Islet precursor cell (in vitro differentiated cells): ENCODE data around the gene GAGE10.
A peak's percentile ranks its signal among the peaks of the same experiment; 100 is the strongest.
"Not testable (repeated sequence)": the region's sequence is repeated elsewhere in the genome, so short reads cannot be mapped to it uniquely, and the experiment has no call there.

ENCODE experiments used
- DNase-seq: peaks from one replicate; pipeline ENCODE4 v3.0.0-alpha.2; 2018

Gene GAGE10

DNA sequence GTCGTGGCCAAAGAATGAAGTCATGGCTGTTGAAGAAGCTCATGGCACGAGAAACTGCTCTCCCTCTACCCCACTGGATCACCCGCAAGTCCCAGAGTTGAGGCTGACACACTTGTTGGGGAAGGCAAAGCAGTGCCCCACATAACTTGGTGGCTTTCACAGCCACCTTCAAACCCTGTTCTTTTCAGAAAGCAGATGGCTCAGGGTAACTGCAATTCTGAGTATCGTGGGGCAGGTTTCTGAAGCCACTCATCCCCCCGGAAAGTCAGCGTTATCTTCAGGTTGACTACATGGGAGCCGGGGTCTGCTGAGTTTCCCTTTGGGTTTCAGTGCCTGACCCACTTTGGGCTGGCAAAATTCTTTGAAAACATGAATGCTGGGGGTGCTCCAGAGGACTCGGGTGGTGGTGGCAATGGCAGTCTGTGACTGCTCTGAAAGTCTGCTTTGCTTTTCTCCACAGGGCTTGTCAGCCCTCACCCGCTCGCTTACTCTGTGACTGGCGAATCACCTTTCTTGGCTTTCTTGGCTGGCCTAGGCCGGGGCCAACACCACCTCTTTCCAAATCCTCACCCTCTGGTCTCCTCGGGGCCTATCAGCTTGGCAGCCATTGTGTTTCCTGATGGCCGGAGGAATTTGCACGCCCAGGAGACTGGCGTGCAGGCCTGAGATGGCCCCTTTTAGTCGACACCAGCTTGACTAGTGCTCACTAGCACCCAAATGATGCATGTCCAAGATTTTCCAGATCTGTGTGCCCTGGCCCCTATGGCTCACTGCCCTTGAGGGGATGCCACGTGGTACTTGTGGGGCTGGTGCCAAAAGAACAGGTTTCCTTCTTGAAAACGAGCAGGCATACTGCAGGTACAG, 26.5 kb upstream of the GAGE10 start:
- DNase-seq = no peak

DNA sequence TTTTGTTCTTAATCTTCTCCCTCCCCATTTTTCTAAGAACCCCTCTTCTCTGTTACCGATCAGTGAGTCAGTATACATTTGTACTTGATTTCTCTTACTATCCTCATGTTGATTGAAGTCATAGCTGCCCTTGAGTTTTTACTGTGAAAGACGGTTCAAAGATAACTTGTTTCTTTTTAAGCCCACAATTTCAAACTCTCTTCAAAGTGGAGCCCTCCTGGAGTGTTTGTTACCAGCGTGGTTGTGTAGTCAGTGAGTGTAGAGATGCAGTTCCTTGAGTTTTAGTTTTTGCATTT, 26.0 kb upstream of the GAGE10 start:
- no peak for DNase-seq

DNA sequence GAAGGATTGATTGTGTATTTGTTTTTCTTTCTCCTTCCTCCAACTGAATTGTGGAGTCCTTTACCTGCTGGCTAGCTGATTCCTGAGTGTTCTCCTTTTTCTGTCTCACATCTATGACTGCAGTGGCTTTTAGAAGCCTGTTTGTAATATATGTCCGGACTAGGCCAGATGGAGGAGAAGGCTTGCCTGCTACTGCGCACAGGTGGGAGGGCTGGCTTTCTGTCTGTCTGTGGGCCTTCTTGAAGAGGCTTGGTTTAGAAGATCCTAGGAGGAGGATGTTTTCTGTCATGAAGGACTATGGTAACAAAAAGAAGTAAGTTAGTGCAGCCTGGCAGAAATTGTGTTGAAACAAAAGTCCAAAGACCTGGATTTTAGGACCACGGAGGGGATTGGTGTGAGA, 25.4 kb upstream of the GAGE10 start:
- DNase-seq = no peak

DNA sequence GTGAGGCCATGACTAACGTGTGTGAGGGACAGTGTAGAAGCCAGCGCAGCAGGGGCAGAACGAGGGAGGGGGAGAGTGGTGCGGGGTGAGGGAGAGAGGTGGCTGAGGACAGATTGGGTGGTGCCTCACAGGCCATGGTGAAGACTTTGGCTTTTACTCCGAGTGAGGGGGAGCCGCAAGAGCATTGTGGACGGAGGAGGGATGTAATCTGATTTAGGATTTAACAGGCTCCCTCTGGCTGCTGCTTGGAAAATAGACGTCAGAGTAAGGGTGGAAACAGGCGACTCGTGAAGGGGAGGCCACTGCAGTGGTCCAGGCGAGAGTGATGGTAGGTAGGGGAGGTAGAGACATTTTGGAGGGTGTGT, 20.8 kb upstream of the GAGE10 start:
- no peak for DNase-seq

DNA sequence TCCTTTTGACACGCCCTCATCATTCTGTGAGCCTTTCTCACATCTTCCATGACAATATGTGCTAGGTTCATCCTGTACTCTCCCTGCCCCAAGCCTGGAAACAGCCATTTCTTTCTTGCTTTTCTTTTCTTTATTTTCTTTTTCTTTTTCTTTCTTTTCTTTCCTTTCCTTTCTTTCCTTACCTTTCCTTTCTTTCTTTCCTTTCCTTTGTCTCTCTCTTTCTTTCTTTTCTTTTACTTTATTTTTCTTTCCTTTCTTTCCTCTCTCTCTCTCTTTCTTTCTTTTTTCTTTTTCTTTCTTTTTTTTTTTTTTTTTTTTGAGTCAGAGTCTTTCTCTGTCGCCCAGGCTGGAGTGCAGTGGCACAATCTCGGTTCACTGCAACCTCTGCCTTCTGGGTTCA, 19.2 kb upstream of the GAGE10 start:
- DNase-seq = no peak

DNA sequence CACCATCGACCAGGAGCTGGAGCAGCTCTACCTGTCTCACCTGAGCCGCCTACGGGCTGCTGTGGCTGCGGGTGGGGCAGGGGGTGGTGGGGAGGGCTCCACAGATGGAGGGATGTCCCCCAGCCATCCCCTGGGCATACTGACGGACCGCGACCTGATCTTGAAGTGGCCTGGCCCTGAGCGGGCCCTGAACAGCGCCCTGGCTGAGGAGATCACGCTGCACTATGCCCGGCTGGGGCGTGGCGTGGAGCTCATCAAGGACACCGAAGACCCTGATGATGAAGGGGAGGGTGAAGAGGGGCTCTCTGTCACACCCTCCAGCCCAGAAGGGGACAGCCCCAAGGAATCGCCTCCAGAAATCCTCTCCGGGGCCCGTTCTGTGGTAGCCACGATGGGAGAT, 17.3 kb upstream of the GAGE10 start:
- no peak for DNase-seq

DNA sequence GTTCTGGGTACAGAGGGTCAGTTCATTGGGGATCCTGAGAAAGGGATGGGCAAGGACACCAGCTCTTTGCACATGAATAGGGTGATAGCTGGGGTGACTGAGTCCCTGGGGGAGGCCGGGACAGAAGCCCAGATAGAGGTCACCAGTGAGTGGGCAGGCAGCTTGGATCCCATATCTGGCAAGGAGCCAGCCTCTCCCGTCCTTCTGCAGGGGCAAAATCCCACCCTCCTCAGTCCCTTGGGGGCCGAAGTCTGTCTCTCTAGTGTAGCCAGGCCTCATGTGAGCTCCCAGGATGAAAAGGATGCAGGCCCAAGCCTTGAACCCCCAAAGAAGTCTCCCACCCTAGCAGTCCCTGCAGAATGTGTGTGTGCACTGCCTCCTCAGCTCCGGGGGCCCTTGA, 16.9 kb upstream of the GAGE10 start:
- no peak for DNase-seq

DNA sequence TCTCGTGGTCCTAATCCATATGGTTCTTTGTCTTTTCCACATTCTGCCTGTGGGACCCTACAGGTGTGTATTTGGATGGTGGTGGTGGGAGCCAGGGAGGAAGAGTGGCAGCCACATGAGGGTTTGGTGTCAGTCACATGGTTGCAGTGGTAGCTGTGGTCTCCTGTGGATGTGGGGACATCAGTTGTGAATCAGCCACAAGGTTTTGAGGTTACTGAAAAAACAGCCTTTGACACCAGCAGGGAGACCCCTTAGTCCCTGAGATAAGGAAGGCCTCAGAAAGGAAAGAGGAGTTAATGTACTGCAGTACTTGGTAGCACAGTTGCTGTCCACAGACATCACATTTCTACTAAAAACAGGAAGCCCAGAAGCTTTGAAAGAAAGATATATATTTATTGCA, 15.8 kb upstream of the GAGE10 start:
- DNase-seq = no peak

DNA sequence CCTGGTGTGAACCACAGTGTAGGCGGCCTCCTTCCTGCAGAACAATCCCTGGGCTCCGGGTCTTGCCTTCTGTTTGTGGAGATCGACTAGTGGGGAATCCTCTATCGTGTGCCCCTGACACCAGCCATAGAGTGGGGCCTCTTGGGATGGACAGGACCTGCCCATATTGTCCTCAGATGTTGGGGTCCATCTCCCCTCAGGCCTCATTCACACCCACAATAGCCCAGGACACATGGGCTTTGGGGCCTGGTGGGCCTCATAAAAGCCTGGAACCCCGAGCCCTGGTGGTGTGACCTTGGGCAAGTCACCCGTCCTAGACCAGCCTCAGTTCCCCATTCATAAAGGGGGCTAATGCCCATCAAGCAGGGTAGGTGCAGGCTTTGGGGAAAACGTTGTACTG, 13.2 kb upstream of the GAGE10 start:
- no peak for DNase-seq

DNA sequence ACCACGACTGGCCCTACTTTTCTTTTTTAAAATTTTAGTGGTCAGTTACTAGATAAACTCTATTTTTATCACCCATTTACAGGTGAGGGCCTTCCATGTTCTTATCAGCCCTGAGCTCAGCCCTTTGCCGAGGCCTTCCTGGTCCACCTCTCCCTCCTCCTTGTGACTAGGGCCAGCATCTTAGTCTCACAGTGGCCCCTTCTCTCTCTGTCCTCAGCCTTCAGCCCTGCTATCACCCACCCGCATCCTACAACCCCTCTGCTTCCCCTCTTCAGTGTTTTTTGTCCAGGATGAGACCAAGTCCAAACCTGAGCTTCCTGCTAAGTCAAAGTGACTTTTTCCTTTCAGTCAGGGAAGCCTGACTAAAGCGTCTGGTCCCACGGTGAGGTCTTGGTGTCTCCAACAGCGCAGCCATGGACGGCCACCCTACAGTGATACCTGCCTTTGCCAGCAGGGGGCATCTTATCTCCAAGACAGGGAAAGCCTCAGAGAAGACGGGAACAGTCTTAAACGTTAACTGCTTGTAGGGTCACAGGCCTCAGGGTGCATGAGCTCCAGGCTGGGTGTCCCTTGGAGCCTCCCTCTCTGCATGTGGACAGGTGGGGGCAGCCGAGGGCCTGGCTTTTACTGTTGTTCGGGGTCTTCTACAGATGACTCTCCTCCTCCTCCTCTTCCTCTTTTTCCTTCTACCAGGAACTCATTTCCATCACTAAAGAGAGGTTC, 11.7 kb upstream of the GAGE10 start:
- peak; percentile 80 for DNase-seq

DNA sequence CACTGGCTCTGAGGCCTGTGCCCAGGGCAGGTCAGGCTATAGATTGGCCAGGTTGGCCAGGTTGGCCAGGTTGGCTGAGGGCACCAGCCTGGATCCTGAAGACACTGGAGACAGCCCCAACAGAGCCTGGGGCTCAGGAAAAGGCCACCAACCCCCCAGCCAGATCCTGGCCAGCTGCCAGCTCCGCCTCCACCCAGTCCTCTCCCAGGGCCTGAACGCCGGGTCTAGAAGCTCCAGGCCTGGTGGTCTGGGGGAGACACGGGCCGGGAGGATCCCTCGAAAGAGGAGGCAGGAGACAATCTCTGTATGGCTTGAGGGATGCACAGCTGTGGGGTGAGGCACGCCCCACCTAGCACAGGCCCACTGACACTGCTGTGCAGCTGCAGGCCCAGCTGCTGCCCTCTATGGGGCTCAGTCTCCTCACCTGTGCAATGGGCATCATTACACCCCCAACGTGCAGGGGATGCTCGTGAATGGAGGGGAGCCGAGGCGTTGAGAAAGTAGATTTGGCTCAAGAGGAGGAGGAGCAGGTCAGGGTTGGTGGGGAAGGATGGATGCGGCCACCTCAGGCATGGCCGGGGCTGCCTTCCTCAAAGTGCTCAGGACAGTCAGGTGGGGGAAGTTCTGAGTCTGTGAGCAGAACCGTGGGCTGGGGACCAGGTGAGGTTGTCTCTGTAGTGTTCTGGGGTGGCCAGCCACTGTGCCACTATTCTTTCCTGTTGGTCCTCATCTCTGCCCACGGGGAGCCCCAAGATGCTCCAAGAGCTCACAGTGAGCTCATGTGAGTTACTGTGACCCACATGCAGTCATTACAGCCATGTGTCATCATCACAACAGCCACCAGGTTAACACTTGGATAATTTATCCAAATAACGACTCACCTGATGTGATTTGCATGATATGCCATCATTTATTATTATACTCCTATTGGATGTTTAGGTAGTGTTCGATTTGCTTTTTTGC, 10.8 kb upstream of the GAGE10 start:
- no peak for DNase-seq

DNA sequence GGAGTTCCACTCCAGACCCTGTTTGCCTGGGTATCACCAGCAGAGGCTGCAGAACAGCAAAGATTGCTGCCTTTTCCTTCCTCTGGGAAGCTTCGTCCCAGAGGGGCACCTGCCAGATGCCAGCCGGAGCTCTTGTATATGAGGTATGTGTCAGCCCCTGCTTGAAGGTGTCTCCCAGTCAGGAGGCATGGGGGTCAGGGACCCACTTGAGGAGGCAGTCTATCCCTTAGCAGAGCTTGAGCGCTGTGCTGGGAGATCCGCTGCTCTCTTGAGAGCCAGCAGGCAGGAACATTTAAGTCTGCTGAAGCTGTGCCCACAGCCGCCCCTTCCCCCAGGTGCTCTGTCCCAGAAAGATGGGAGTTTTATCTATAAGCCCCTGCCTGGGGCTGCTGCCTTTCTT, 4.2 kb upstream of the GAGE10 start:
- not testable (repeated sequence) for DNase-seq

DNA sequence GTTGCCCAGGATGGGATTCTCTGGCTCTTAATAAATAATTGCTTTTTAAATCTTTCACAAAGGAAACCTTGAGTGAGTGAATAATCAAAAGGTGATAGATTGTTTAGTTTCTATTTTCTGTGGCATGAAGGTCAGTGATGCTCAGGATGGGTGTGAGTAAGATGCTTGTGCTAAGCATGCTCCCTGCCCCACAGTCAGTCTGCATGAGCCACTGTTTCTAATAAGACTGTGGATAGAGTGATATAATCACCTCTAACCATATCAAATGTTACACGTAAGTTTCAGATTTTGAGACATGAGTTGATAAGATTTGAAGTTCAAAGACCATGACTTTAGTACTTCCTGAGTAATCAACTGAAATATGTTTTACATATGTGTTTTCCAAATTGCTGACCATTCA, 2.7 kb upstream of the GAGE10 start:
- no peak for DNase-seq

DNA sequence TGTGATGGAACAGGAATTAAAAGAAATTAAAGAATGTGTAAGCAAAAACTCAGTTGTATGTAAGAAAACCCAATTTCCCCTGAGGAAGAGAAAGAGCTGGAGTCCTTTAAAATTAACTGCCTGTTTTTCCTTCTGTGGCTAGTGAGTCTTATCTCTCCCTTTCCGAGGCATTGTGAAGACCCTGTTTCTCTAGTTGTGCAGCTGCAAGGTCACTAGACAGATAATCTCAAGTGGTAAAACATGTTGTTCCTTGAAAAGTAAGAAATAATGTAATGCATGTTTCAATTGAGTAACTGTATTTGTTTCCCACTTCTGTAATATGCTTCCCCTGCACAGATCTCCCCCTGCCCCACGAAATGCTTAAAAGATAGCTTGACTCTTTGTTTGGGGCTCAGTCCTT, 4.3 kb downstream of the GAGE10 start:
- not testable (repeated sequence) for DNase-seq

DNA sequence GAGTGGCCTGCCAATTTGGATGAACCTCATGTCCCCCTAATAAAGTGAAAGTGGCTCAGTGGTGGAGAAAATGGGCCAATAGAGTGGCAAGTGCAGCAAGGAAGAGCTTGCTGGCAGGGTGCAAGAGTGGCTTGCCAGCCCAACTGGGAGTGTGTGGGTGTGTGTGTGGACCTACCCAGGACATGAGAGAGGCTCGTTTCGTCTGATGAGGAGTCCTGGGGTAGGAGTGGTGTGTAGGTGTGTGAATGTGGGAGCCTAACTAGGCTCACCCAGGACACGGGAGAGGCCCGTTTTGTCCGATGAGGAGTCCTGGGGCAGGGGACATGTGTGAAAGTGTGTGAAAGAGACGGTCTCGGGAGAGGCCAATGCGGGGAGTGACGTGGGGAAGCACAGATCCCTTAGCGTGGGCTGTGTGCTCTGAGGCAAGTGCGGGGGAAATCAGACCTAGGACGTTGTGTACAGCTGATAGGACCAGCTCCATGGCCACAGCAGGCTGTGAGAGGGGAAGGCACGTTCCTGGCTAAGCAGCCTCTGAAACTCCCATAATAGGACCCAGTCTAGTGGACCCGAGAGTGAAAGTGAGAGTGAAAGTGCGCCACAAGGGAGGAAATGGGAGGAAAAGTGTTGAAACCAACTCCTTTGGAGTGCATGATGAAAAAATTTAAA, 5.3 kb downstream of the GAGE10 start:
- DNase-seq = no peak

DNA sequence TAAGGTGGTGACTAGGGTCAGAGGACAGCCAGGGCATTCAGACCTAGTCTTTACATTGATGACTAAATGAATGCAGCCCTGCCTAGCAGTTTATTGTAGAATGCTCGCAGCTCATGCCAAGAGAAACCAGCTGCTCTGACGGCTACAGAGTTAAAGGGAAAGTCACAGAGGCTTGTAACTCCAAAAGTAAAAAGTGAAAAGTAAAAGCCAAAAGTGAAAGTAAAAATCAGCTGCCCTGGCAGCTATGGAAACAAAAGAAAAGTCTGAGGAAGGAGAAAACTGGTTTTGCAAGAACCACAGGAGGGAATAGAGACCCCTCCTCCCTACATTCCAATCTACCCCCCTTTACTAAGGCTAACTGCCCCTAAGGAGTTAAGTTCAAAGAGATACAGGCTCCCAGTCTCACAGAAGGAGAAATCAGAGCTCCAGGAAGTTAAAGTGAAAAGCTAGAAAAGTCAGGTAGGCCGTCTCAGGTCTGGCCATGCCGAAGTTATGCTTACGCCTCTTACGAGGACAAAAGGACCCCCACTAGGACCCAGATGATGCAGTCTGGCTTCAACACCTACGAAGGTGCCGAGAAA, 6.0 kb downstream of the GAGE10 start:
- no peak for DNase-seq

DNA sequence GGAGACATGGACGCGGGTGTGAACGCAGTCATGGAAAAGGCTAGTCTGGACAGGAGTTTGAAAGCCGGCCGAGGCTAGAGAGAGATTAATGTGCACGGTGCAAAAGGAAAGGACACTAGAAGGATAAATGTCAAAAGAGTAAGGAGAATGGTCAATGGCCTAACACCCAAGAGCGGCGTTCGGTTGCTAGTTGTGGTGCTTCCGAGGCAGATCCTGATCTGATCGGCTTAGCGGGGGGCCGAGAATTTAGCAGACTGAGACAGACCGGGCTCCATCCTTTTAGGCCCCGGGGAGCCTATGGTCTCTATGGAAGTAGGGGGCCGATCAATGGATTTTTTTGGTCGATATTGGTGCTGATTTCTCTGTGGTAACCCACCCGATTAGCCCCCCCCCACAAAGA, 6.9 kb downstream of the GAGE10 start:
- no peak for DNase-seq

DNA sequence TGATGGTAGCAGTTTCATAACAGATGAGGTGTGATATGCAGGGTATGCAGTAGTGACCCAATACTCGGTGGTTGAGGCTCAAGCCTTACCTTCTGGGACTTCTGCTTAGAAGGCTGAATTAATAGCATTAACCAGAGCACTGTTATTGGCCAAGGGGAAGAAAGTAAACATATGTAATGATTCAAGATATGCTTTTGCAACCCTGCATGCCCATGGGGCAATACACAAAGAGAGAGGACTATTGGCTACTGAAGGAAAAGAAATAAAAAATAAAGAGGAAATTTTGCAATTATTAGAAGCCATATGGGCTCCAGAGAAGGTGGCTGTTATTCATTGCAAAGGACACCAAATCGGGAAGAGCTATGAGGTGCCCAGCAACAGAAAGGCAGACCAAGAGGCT, 8.7 kb downstream of the GAGE10 start:
- no peak for DNase-seq

DNA sequence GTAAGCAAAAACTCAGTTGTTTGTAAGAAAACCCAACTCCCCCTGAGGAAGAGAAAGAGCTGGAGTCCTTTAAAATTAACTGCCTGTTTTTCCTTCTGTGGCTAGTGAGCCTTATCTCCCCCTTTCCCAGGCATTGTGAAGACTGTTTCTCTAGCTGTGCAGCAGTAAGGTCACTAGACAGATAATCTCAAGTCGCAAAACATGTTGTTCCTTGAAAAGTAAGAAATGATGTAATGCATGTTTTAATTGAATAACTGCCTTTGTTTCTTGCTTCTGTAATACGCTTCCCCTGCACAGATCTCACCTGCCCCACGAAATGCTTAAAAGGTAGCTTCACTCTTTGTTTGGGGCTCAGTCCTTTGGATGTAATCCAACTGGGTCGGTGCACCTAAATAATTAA, 12.6 kb downstream of the GAGE10 start:
- no peak for DNase-seq

DNA sequence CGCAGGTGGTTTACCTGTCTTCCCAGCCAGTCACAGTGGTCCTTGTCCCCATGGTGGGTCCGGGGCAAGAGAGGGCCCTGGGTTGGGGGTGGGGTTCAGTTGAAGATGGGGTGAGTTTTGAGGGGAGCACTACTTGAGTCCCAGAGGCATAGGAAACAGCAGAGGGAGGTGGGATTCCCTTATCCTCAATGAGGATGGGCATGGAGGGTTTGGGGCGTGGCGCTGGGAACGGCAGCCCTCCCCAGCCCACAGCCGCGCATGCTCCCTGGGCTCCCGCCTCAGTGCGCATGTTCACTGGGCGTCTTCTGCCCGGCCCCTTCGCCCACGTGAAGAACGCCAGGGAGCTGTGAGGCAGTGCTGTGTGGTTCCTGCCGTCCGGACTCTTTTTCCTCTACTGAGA, 18.3 kb downstream of the GAGE10 start, which contains the start of gene GAGE12J:
TSS of gene GAGE12J (plus strand) at position 301 of the 400 bp plus-strand sequence. CDS start 1,157 bp downstream, outside the sequence.
- not testable (repeated sequence) for DNase-seq

DNA sequence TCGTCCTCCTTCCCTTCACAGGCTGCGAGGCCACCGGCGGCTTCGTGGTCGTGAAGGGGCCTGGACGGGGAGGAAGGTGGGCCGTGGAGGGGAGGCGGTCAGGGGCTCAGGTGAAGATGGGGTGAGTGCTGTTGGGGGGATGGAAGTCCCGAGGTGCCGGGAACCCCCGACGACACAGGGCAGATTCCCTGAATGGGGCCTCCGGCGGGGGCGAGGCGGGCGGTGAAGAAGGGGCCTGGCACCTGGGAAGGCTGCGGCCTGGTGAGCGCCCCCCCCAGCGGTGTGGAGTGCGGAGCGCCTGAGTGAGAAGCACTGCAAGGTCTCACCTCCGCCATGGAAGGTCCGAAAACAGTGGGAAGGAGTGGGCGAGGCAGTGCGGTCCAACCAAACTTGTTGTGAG, 18.8 kb downstream of the GAGE10 start:
- not testable (repeated sequence) for DNase-seq

DNA sequence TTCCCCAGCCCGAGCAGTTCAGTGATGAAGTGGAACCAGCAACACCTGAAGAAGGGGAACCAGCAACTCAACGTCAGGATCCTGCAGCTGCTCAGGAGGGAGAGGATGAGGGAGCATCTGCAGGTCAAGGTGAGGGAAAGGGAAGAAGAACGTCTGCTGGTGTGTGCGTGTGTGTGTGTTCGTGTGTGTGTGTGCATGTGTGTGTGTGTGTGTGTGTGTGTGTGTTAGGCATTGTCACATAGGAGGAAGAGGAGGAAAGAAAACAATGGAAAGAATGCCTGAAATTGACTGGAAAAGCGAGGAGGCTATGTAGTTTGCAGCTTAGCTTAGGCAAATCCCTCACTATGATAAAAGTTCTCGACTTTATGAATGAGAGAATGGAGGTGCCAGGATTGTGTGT, 20.3 kb downstream of the GAGE10 start:
- not testable (repeated sequence) for DNase-seq
